Measurements from ENCODE around the gene URGCP. TPM values are rescaled to one million over a fixed set of nuclear protein-coding genes. Genes with fewer than 3 reads are reported as not detected.

Gene URGCP
- total and polyA plus RNA-seq, 8 donors = 25.5 to 37.5 (median 31.0) TPM

GRCh38 chr7:43942250-43942649 is 35.9 kb upstream of the URGCP start:
- ATAC-seq = no peak

DNA sequence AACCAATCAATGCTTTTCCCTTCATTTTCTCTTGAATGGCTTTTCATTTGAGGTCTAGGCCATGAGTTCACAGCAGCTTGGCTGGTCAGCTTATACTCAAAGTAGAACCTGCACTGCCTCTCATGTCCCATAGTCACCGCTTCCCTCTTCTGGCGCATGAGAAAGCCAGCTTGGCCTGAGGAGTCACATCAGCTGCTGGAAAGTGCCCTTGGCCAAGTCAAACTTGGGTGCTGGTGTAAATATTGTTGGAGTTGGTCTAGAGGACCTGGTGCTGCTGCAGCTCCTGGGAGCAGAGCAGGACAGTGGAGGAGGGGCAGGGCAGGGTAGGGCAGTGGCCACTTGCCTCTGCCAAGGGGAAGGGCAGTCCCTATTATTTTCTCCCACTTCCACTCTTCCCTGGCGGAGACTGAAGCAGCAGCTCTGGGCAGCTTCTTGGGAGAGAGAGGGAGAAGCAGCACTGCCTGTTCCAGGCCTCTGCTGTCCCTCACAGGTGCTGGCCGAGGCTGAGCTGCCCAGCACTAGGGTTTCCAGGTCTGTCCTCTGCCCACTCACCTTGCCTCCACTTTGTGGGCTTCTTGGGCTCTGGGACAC is 32.6 kb upstream of the URGCP start:
- no peak for ATAC-seq
- TF ChIP-seq CTCF (IDR thresholded peaks at IDR 0.05) = no peak
- DNase-seq = no peak
- H3K4me3 ChIP-seq = no peak overlapping the region
- H3K36me3 ChIP-seq = peaks cover 0 to 6% of the 10 kb centered on the region in 2 donors
- no peaks in the 10 kb centered on the region for H3K9me3 ChIP-seq
- intact Hi-C loops (cut with DNase I) = no loop called here
- H3K27me3 ChIP-seq = no peaks in the 10 kb centered on the region
- H3K27ac ChIP-seq = no peak overlapping the region
- H3K4me1 ChIP-seq = no peaks in the 10 kb centered on the region

More at GRCh38 chr7:43942250-43942649, 35.9 kb upstream of the URGCP start:
- Histone ChIP-seq H3K9me3 (peaks cover 0 to 1% of the 10 kb centered on the region in 2 donors), H3K4me3 (no peak overlapping the region), H3K27me3 (no peaks in the 10 kb centered on the region), H3K27ac (no peak overlapping the region), H3K36me3 (peaks cover 0 to 12% of the 10 kb centered on the region in 2 donors), H3K4me1 (no peaks in the 10 kb centered on the region)
- TF ChIP-seq CTCF (IDR thresholded peaks at IDR 0.05) = no peak
- intact Hi-C loops (cut with DNase I) = no loop called here
- no peak for DNase-seq

DNA sequence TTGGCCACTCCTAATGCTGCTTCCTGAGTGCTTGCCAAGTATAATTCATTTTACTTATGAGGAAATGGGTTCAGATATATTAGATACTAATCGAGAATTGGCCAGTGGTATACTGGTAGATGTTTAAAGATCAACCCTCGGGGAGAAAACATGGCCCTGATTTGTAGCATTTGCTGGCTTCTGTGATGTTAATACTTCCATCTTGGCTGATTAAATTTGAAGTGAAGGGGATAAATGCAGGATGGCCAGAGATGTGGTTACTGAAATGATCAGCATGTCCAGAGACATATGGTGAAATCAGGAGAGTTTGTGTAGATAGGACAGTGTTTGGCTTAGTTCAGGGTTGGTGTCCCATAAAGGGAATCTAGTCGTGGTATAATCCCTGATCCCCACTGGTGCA is 31.0 kb upstream of the URGCP start:
- H3K27ac ChIP-seq = no peak overlapping the region
- no peaks in the 10 kb centered on the region for H3K9me3 ChIP-seq
- no peaks in the 10 kb centered on the region for H3K27me3 ChIP-seq
- TF ChIP-seq CTCF (IDR thresholded peaks at IDR 0.05) = no peak
- DNase-seq (no peak), ATAC-seq (no peak)
- intact Hi-C loops (cut with DNase I) = no loop called here
- H3K4me3 ChIP-seq = no peak overlapping the region
- H3K4me1 ChIP-seq = no peaks in the 10 kb centered on the region
- no peaks in the 10 kb centered on the region for H3K36me3 ChIP-seq

- no peaks in the 10 kb centered on the region for H3K27me3 ChIP-seq
- TF ChIP-seq CTCF (IDR thresholded peaks at IDR 0.05) = no peak
- no peak overlapping the region for H3K27ac ChIP-seq
- H3K4me1 ChIP-seq = no peaks in the 10 kb centered on the region
- ATAC-seq = no peak
- intact Hi-C loops (cut with DNase I) = no loop called here
- H3K4me3 ChIP-seq = no peak overlapping the region
- DNase-seq = no peak
- no peaks in the 10 kb centered on the region for H3K36me3 ChIP-seq
- no peaks in the 10 kb centered on the region for H3K9me3 ChIP-seq
These were observed 27.6 kb upstream of the URGCP start for GRCh38 chr7:43933902-43934560.

- no peak for TF ChIP-seq CTCF (IDR thresholded peaks at IDR 0.05)
These were observed 24.9 kb upstream of the URGCP start for GRCh38 chr7:43931346-43931745.

More at GRCh38 chr7:43931346-43931745, 24.9 kb upstream of the URGCP start:
- Histone ChIP-seq H3K4me3 (no peak overlapping the region), H3K9me3 (no peaks in the 10 kb centered on the region), H3K4me1 (peaks cover 0 to 9% of the 10 kb centered on the region in 2 donors), H3K27me3 (no peaks in the 10 kb centered on the region), H3K36me3 (no peaks in the 10 kb centered on the region), H3K27ac (no peak overlapping the region)
- no peak for ATAC-seq
- intact Hi-C loops (cut with DNase I) = no loop called here
- no peak for DNase-seq
